ENCODE results near the gene TOR3A.

GRCh38 chr1:179082333-179082998 lies 596 bp downstream of the TOR3A start:
- TF ChIP-seq CTCF (IDR thresholded peaks at IDR 0.05) = no peak
- no peak for TF ChIP-seq EP300 (IDR thresholded peaks at IDR 0.05; ENCODE audit: borderline replicate concordance in 1 of 2, low read depth in 1 of 2, low read length in 1 of 2)
- no peak for TF ChIP-seq NFIC (IDR thresholded peaks at IDR 0.05; ENCODE audit: borderline replicate concordance)
- no peak for TF ChIP-seq TAF1 (IDR thresholded peaks at IDR 0.05; ENCODE audit: borderline replicate concordance, low read depth, low read length)
- TF ChIP-seq EZH2phosphoT487 (IDR thresholded peaks at IDR 0.05; ENCODE audit: borderline replicate concordance, low read depth) = no peak
- no peak for TF ChIP-seq RFX5 (IDR thresholded peaks at IDR 0.05; ENCODE audit: low read length)
